BLaER1 (cell line): ENCODE data around the gene PNRC2.
"Not testable (repeated sequence)": the region's sequence is repeated elsewhere in the genome, so short reads cannot be mapped to it uniquely, and the experiment has no call there.

ENCODE experiments used
- H3K27ac ChIP-seq: shearing (Covaris generic); formaldehyde crosslinking; 2 replicates; pipeline ENCODE4 v1.8.1; 2022
- H3K27me3 ChIP-seq: shearing (Covaris generic); formaldehyde crosslinking; 2 replicates; pipeline ENCODE4 v1.8.1; 2022
- H3K36me3 ChIP-seq: shearing (Covaris generic); formaldehyde crosslinking; 2 replicates; pipeline ENCODE4 v1.8.1; 2022
- H3K4me1 ChIP-seq: shearing (Covaris generic); formaldehyde crosslinking; 2 replicates; pipeline ENCODE4 v1.8.1; 2022
- H3K4me2 ChIP-seq: shearing (Covaris generic); formaldehyde crosslinking; 2 replicates; pipeline ENCODE4 v1.8.1; 2022
- H3K4me3 ChIP-seq: shearing (Covaris generic); formaldehyde crosslinking; 2 replicates; pipeline ENCODE4 v1.8.1; 2022
- H3K9ac ChIP-seq: shearing (Covaris generic); formaldehyde crosslinking; 2 replicates; pipeline ENCODE4 v1.8.1; 2022
- H3K9me3 ChIP-seq: shearing (Covaris generic); formaldehyde crosslinking; 2 replicates; pipeline ENCODE4 v1.8.1; 2022
- H4K20me1 ChIP-seq: shearing (Covaris generic); formaldehyde crosslinking; 2 replicates; pipeline ENCODE4 v1.8.1; 2022
- Cebpa-rat ChIP-seq: shearing (Covaris generic); IDR thresholded peaks from 2 replicates; pipeline ENCODE4 v1.8.1; 2022

Gene PNRC2

DNA sequence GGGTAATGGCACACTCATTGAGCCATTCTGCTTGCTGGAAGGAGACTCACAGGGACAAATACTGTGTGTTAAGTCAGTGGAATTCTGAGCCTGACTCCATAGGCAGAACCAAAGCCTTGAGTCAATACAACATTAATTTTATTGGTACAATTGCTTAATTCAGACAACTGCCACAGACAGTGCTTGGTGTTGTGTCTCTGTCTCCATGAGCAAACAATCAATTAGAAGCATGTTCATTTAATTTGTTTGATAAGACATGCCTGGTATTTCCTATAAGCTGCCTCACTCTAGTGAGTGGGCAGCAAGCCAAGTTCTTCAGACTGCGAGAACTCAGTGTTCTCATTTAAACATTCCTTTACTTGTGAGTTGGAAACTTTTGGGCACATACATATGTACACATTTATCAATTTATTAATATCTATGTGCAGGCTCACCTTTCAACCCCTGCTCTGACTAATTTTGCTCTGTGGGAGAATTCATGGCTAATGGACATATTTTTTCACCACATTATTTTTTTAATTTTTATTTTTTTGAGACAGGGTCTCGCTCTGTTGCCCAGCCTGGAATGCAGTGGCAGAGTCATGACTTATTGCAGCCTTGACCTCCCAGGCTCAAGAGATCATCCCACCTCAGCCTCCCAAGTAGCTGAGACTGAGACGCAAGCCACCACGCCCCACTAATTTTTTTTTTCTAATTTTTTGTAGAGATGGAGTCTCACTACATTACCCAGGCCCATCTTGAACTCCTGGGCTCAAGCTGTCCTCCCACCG is 25.0 kb downstream of the PNRC2 start:
- no peaks in the 10 kb centered on the region for H3K36me3 ChIP-seq
- H3K4me2 ChIP-seq, result peak overlapping the region; percentile 47
- no peak overlapping the region; the same call in 1 of the 2 replicates for H3K9ac ChIP-seq
- peaks cover 4% of the 10 kb centered on the region for H4K20me1 ChIP-seq
- peaks cover 7% of the 10 kb centered on the region for H3K9me3 ChIP-seq
- no peak for TF ChIP-seq Cebpa-rat
- no peaks in the 10 kb centered on the region for H3K27me3 ChIP-seq
- no peak overlapping the region for H3K4me3 ChIP-seq
- H3K4me1 ChIP-seq, result peaks cover 49% of the 10 kb centered on the region
- no peak overlapping the region; the same call in 1 of the 2 replicates for H3K27ac ChIP-seq

DNA sequence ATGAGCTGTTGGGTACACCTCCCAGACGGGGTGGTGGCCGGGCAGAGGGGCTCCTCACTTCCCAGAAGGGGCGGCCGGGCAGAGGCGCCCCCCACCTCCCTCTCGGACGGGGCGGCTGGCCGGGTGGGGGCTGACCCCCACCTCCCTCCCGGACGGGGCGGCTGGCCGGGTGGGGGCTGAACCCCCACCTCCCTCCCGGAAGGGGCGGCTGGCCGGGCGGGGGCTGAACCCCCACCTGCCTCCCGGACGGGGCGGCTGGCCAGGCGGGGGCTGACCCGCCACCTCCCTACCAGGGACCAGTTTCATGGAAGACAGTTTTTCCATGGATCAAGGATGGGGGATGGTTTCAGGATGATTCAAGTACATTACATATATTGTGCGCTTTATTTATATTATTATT is 27.4 kb downstream of the PNRC2 start:
- H4K20me1 ChIP-seq, H3K27ac ChIP-seq, H3K4me2 ChIP-seq, H3K9me3 ChIP-seq, H3K4me3 ChIP-seq, H3K9ac ChIP-seq, H3K27me3 ChIP-seq, H3K36me3 ChIP-seq: not testable (repeated sequence)
- H3K4me1 ChIP-seq, result peaks cover 34% of the 10 kb centered on the region

GRCh38 chr1:23989263-23989662 is 29.6 kb downstream of the PNRC2 start:
- Histone ChIP-seq H3K36me3 (no peaks in the 10 kb centered on the region), H4K20me1 (no peaks in the 10 kb centered on the region), H3K4me3 (no peak overlapping the region), H3K4me1 (peaks cover 12% of the 10 kb centered on the region), H3K27ac (no peak overlapping the region), H3K9ac (no peak overlapping the region), H3K27me3 (no peaks in the 10 kb centered on the region), H3K4me2 (no peak overlapping the region), H3K9me3 (peaks cover 7% of the 10 kb centered on the region)
- no peak for TF ChIP-seq Cebpa-rat

DNA sequence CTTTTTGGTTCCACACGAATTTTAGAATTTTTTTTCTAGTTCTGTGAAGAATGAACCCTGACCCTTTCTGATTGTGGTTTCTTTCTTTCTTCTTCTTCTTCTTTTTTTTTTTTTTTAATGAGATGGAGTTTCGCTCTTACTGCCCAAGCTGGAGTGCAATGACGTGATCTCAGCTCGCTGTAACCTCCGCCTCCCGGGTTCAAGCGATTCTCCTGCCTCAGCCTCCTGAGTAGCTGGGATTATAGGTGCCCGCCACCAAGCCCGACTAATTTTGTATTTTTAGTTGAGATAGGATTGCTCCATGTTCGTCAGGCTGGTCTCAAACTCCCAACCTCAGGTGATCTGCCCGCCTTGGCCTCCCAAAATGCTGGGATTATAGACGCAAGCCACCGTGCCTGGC is 32.4 kb downstream of the PNRC2 start:
- H3K27ac ChIP-seq, H3K4me1 ChIP-seq: not testable (repeated sequence)

DNA sequence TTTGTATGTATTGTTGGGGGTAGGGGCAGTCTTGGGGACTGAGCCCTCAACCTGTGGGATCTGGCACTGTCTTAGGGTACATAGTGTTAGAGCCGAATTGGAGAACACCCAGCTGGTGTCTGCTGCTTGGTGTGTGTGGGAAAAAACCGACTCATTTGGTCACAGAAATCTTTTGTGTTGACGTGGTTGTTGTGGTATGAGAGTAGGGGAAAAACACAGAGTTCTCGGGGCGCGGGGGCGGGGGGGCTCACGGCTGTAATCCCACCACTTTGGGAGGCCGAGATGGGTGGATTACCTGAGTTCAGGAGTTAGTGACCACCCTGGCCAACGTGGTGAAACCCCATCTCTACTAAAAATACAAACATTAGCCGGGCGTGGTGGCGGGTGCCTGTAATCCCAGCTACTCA is 35.8 kb downstream of the PNRC2 start:
- Histone ChIP-seq H4K20me1 (no peaks in the 10 kb centered on the region), H3K9me3 (no peaks in the 10 kb centered on the region), H3K4me2 (no peak overlapping the region), H3K4me1 (0 out of 2 replicates have a peak, but pooled peaks cover 5% of the 10 kb centered on the region), H3K36me3 (no peaks in the 10 kb centered on the region), H3K9ac (no peak overlapping the region), H3K27me3 (no peaks in the 10 kb centered on the region), H3K4me3 (no peak overlapping the region), H3K27ac (no peak overlapping the region)
- no peak for TF ChIP-seq Cebpa-rat

More for the DNA sequence above, 32.4 kb downstream of the PNRC2 start:
- H3K4me2 ChIP-seq, H3K9ac ChIP-seq, H3K4me3 ChIP-seq, H4K20me1 ChIP-seq, H3K36me3 ChIP-seq, H3K27me3 ChIP-seq, H3K9me3 ChIP-seq: not testable (repeated sequence)

- Histone ChIP-seq H3K36me3 (no peaks in the 10 kb centered on the region), H4K20me1 (no peaks in the 10 kb centered on the region), H3K27me3 (no peaks in the 10 kb centered on the region), H3K9ac (no peak overlapping the region), H3K4me1 (0 out of 2 replicates have a peak, but pooled peaks cover 5% of the 10 kb centered on the region), H3K27ac (no peak overlapping the region), H3K4me3 (no peak overlapping the region), H3K4me2 (no peak overlapping the region), H3K9me3 (no peaks in the 10 kb centered on the region)
- TF ChIP-seq Cebpa-rat, result no peak
Measured at GRCh38 chr1:23996700-23997229, 37.1 kb downstream of the PNRC2 start.

DNA sequence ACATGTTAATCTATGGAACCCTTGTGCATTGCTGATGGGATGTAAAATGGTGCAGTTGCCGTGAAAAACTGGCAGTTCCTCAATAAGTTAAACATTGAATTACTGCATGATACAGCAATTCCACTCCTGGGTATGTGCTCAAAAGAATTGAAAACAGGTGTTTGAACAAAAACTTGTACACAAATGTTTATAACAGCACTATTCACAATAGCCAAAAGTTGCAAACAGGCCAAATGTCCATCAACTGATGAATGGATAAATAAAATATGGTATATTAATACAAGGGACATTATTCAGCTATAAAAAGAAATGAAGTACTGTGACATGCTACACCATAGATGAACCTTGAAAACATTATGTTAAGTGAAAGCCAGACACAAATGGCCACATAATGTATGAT is 38.2 kb downstream of the PNRC2 start:
- H3K4me1 ChIP-seq, result peaks cover 9% of the 10 kb centered on the region
- no peak overlapping the region for H3K4me2 ChIP-seq
- no peaks in the 10 kb centered on the region for H4K20me1 ChIP-seq
- no peaks in the 10 kb centered on the region for H3K9me3 ChIP-seq
- no peak overlapping the region for H3K4me3 ChIP-seq
- H3K27ac ChIP-seq, result no peak overlapping the region
- no peak overlapping the region for H3K9ac ChIP-seq
- no peaks in the 10 kb centered on the region for H3K27me3 ChIP-seq
- no peaks in the 10 kb centered on the region for H3K36me3 ChIP-seq
- TF ChIP-seq Cebpa-rat, result no peak

DNA sequence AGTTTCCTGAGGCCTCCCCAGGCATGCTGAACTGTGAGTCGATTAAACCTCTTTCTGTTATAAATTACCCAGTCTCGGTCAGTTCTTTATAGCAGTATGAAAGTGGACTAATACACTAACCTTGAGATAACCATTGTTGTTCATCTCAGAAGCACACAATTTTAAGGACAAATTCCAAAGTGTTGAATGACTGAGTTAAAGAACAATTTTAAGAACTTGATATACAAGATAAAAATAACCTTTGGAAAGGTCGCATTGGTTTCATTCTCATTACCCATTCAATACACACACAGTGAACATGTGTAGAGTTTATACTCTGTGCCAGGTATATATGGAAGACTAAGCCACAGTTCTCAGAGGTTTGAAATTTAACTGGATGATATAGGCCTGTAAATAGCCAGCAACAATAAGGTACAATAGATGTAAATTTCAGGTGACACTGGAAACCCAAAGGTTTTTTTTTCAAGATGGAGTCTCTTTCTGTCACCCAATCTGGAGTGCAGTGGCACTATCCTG is 39.6 kb downstream of the PNRC2 start:
- TF ChIP-seq Cebpa-rat, result no peak
- H3K36me3 ChIP-seq, result no peaks in the 10 kb centered on the region
- H3K4me1 ChIP-seq, result peaks cover 23% of the 10 kb centered on the region
- H3K4me3 ChIP-seq, result no peak overlapping the region
- no peaks in the 10 kb centered on the region for H3K27me3 ChIP-seq
- no peaks in the 10 kb centered on the region for H3K9me3 ChIP-seq
- H4K20me1 ChIP-seq, result no peaks in the 10 kb centered on the region
- H3K9ac ChIP-seq, result no peak overlapping the region
- no peak overlapping the region for H3K27ac ChIP-seq
- no peak overlapping the region; the same call in 1 of the 2 replicates for H3K4me2 ChIP-seq

GRCh38 chr1:24002695-24003094 is 43.1 kb downstream of the PNRC2 start:
- H3K4me2 ChIP-seq, result peak overlapping the region; percentile 80
- H3K27ac ChIP-seq, result no peak overlapping the region
- H3K9ac ChIP-seq, result peak overlapping the region; percentile 2; the same call in 1 of the 2 replicates
- TF ChIP-seq Cebpa-rat, result no peak
- H3K27me3 ChIP-seq, result no peaks in the 10 kb centered on the region
- no peak overlapping the region for H3K4me3 ChIP-seq
- H3K4me1 ChIP-seq, result peaks cover 31% of the 10 kb centered on the region
- H3K9me3 ChIP-seq, result peaks cover 7% of the 10 kb centered on the region; the same call in 1 of the 2 replicates
- H3K36me3 ChIP-seq, result no peaks in the 10 kb centered on the region
- no peaks in the 10 kb centered on the region for H4K20me1 ChIP-seq

GRCh38 chr1:24003331-24003972 is 43.8 kb downstream of the PNRC2 start:
- peaks cover 33% of the 10 kb centered on the region for H3K4me1 ChIP-seq
- peak overlapping the region; percentile 2; the same call in 1 of the 2 replicates for H3K9ac ChIP-seq
- no peaks in the 10 kb centered on the region for H3K27me3 ChIP-seq
- H3K4me3 ChIP-seq, result no peak overlapping the region
- TF ChIP-seq Cebpa-rat, result 0 out of 2 replicates have a peak, but pooled peaks have one; percentile 56
- H4K20me1 ChIP-seq, result no peaks in the 10 kb centered on the region
- H3K4me2 ChIP-seq, result peak overlapping the region; percentile 80
- no peaks in the 10 kb centered on the region for H3K36me3 ChIP-seq
- H3K9me3 ChIP-seq, result peaks cover 7% of the 10 kb centered on the region; the same call in 1 of the 2 replicates
- H3K27ac ChIP-seq, result no peak overlapping the region
